Measurements from ENCODE around the gene PSMB8.

PSMB8 gene

GRCh38 chr6:32835167-32835893 is 8.5 kb downstream of the PSMB8 start:
- no peaks in the 10 kb centered on the region for H3K27me3 ChIP-seq (ENCODE audit: low read depth, low read length)
- H3K79me2 ChIP-seq (ENCODE audit: low read length), result peaks cover 15% of the 10 kb centered on the region
- H3K27ac ChIP-seq (ENCODE audit: low read length), result no peak overlapping the region
- TF ChIP-seq EZH2phosphoT487 (IDR thresholded peaks at IDR 0.05; ENCODE audit: low read depth) (no peak), CTCF (IDR thresholded peaks at IDR 0.05; ENCODE audit: low read depth, low read length) (no peak)
- peaks cover 22% of the 10 kb centered on the region for H3K4me1 ChIP-seq (ENCODE audit: low read length)
- no peak overlapping the region for H3K4me3 ChIP-seq (ENCODE audit: low read length)
- no peak overlapping the region for H2AFZ ChIP-seq (ENCODE audit: low read depth, low read length)
- H4K20me1 ChIP-seq (ENCODE audit: insufficient read depth, low read length), result no peaks in the 10 kb centered on the region
- H3K4me2 ChIP-seq (ENCODE audit: low read length), result no peak overlapping the region
- H3K9me3 ChIP-seq (ENCODE audit: insufficient read depth, low read length), result no peaks in the 10 kb centered on the region
- H3K9ac ChIP-seq (ENCODE audit: low read length), result no peak overlapping the region
- H3K36me3 ChIP-seq (replicated peaks; ENCODE audit: low read depth, low read length), result peaks cover 41% of the 10 kb centered on the region

- H3K4me2 ChIP-seq (ENCODE audit: low read length), result no peak overlapping the region
- no peak overlapping the region for H2AFZ ChIP-seq (ENCODE audit: low read depth, low read length)
- no peak for TF ChIP-seq EZH2phosphoT487 (IDR thresholded peaks at IDR 0.05; ENCODE audit: low read depth)
- no peak for TF ChIP-seq CTCF (IDR thresholded peaks at IDR 0.05; ENCODE audit: low read depth, low read length)
- no peaks in the 10 kb centered on the region for H3K27me3 ChIP-seq (ENCODE audit: low read depth, low read length)
- H3K79me2 ChIP-seq (ENCODE audit: low read length), result peaks cover 15% of the 10 kb centered on the region
- no peak overlapping the region for H3K4me3 ChIP-seq (ENCODE audit: low read length)
- no peaks in the 10 kb centered on the region for H4K20me1 ChIP-seq (ENCODE audit: insufficient read depth, low read length)
- no peak overlapping the region for H3K9ac ChIP-seq (ENCODE audit: low read length)
- no peaks in the 10 kb centered on the region for H3K9me3 ChIP-seq (ENCODE audit: insufficient read depth, low read length)
- H3K27ac ChIP-seq (ENCODE audit: low read length), result no peak overlapping the region
- peaks cover 15% of the 10 kb centered on the region for H3K4me1 ChIP-seq (ENCODE audit: low read length)
- H3K36me3 ChIP-seq (replicated peaks; ENCODE audit: low read depth, low read length), result peaks cover 35% of the 10 kb centered on the region
These were observed 10.2 kb downstream of the PSMB8 start for GRCh38 chr6:32833664-32834063.

GRCh38 chr6:32832535-32832934 is 11.3 kb downstream of the PSMB8 start:
- Histone ChIP-seq H3K4me3 (ENCODE audit: low read length) (no peak overlapping the region), H3K9me3 (ENCODE audit: insufficient read depth, low read length) (no peaks in the 10 kb centered on the region), H4K20me1 (ENCODE audit: insufficient read depth, low read length) (no peaks in the 10 kb centered on the region), H3K27me3 (ENCODE audit: low read depth, low read length) (no peaks in the 10 kb centered on the region), H3K4me1 (ENCODE audit: low read length) (peaks cover 11% of the 10 kb centered on the region), H3K9ac (ENCODE audit: low read length) (no peak overlapping the region), H3K36me3 (replicated peaks; ENCODE audit: low read depth, low read length) (peaks cover 37% of the 10 kb centered on the region), H3K27ac (ENCODE audit: low read length) (no peak overlapping the region), H3K4me2 (ENCODE audit: low read length) (no peak overlapping the region), H3K79me2 (ENCODE audit: low read length) (peaks cover 8% of the 10 kb centered on the region), H2AFZ (ENCODE audit: low read depth, low read length) (no peak overlapping the region)
- TF ChIP-seq EZH2phosphoT487 (IDR thresholded peaks at IDR 0.05; ENCODE audit: low read depth), result no peak
- no peak for TF ChIP-seq CTCF (IDR thresholded peaks at IDR 0.05; ENCODE audit: low read depth, low read length)

GRCh38 chr6:32830936-32831335 is 12.9 kb downstream of the PSMB8 start:
- Histone ChIP-seq H3K4me1 (ENCODE audit: low read length) (peaks cover 4% of the 10 kb centered on the region; the same call in 1 of the 2 replicates), H3K79me2 (ENCODE audit: low read length) (no peaks in the 10 kb centered on the region), H3K9ac (ENCODE audit: low read length) (no peak overlapping the region), H3K27me3 (ENCODE audit: low read depth, low read length) (no peaks in the 10 kb centered on the region), H3K9me3 (ENCODE audit: insufficient read depth, low read length) (no peaks in the 10 kb centered on the region), H2AFZ (ENCODE audit: low read depth, low read length) (no peak overlapping the region), H3K4me3 (ENCODE audit: low read length) (no peak overlapping the region), H3K27ac (ENCODE audit: low read length) (no peak overlapping the region), H3K36me3 (replicated peaks; ENCODE audit: low read depth, low read length) (peaks cover 36% of the 10 kb centered on the region), H3K4me2 (ENCODE audit: low read length) (no peak overlapping the region), H4K20me1 (ENCODE audit: insufficient read depth, low read length) (no peaks in the 10 kb centered on the region)
- no peak for TF ChIP-seq CTCF (IDR thresholded peaks at IDR 0.05; ENCODE audit: low read depth, low read length)

All from OCI-LY3 (cell line).